ENCODE data around the gene HEPHL1.

- no peak for TF ChIP-seq SPI1 (IDR thresholded peaks at IDR 0.05; ENCODE audit: low read depth, low read length)
- TF ChIP-seq TAF1 (IDR thresholded peaks at IDR 0.05; ENCODE audit: low read depth, low read length) = no peak
These were observed 104.4 kb downstream of the HEPHL1 start for GRCh38 chr11:94125407-94126115.
